DOHH2 (cell line): ENCODE data around the gene IFTAP.

Source experiments
- H3F3A ChIP-seq: fragments of 200-600 bp; sonication (generic), shearing (Covaris generic); 2 replicates; pipeline ENCODE4 v1.6.0; 2016; ENCODE audit warnings: antibody characterized with exemption, mild to moderate bottlenecking; ENCODE audit not compliant: control insufficient read depth, insufficient read depth
- H3K27ac ChIP-seq: fragments of 200-600 bp; sonication (generic); 2 replicates; pipeline ENCODE4 v1.5.1; 2014; ENCODE audit warnings: low read depth, mild to moderate bottlenecking, low read length, moderate library complexity
- H3K27me3 ChIP-seq: fragments of 200-600 bp; sonication (generic); 2 replicates; pipeline ENCODE4 v1.6.1; 2014; ENCODE audit warnings: mild to moderate bottlenecking, low read length, mixed read lengths; ENCODE audit not compliant: control insufficient read depth
- H3K36me3 ChIP-seq: fragments of 200-600 bp; sonication (generic); 2 replicates; pipeline ENCODE4 v1.6.1; 2014; ENCODE audit warnings: mild to moderate bottlenecking, low read length, moderate library complexity, mixed read lengths; ENCODE audit not compliant: control insufficient read depth
- H3K4me1 ChIP-seq: fragments of 200-600 bp; sonication (generic); 2 replicates; pipeline ENCODE4 v1.6.1; 2014; ENCODE audit warnings: mild to moderate bottlenecking, low read length, mixed read lengths; ENCODE audit not compliant: control insufficient read depth
- H3K4me2 ChIP-seq: fragments of 200-600 bp; sonication (generic); 2 replicates; pipeline ENCODE4 v1.6.0; 2014; ENCODE audit warnings: mild to moderate bottlenecking, low read length, moderate library complexity
- H3K4me3 ChIP-seq: fragments of 200-600 bp; sonication (generic); 2 replicates; pipeline ENCODE4 v1.5.1; 2014; ENCODE audit warnings: mild to moderate bottlenecking, low read length, mixed read lengths
- H3K79me2 ChIP-seq: fragments of 200-600 bp; sonication (generic); 2 replicates; pipeline ENCODE4 v1.6.1; 2014; ENCODE audit warnings: mild to moderate bottlenecking, low read length, mixed read lengths; ENCODE audit not compliant: control insufficient read depth
- H3K9me2 ChIP-seq: fragments of 200-600 bp; sonication (generic); replicated peaks from 2 replicates; pipeline ENCODE4 v1.6.1; 2014; ENCODE audit warnings: mild to moderate bottlenecking, low read length, mixed read lengths; ENCODE audit not compliant: control insufficient read depth
- H3K9me3 ChIP-seq: fragments of 200-600 bp; sonication (generic); 2 replicates; pipeline ENCODE4 v1.6.1; 2014; ENCODE audit warnings: antibody characterized with exemption, low read length, mixed read lengths; ENCODE audit not compliant: control insufficient read depth, insufficient read depth
- H4K20me1 ChIP-seq: fragments of 200-600 bp; sonication (generic); 2 replicates; pipeline ENCODE4 v1.6.0; 2014; ENCODE audit warnings: low read depth, mild to moderate bottlenecking, antibody characterized with exemption, low read length, moderate library complexity; ENCODE audit not compliant: control insufficient read depth, insufficient read depth
- EZH2phosphoT487 ChIP-seq: fragments of 200-600 bp; sonication (generic); IDR thresholded peaks from 2 replicates; pipeline ENCODE4 v1.6.1; 2017; ENCODE audit warnings: borderline replicate concordance, mild to moderate bottlenecking, antibody characterized with exemption, low read length, moderate library complexity, mixed read lengths
- TF ChIP-seq, protein P1 (sequence below): fragments of 200-600 bp; sonication (generic); IDR thresholded peaks from one replicate; pipeline ENCODE4 v1.5.1; 2014; ENCODE audit warnings: antibody characterized with exemption, mild to moderate bottlenecking, low read depth, low read length; ENCODE audit not compliant: poor library complexity, severe bottlenecking

Gene IFTAP

GRCh38 chr11:36558571-36559413 lies 35.5 kb upstream of the IFTAP start:
- no peaks in the 10 kb centered on the region for H3K27me3 ChIP-seq
- H4K20me1 ChIP-seq: no peaks in the 10 kb centered on the region
- no peaks in the 10 kb centered on the region for H3F3A ChIP-seq
- no peak overlapping the region for H3K4me3 ChIP-seq
- H3K9me3 ChIP-seq: no peaks in the 10 kb centered on the region
- no peak overlapping the region for H3K27ac ChIP-seq
- H3K4me1 ChIP-seq: no peaks in the 10 kb centered on the region
- TF ChIP-seq, protein P1, sequence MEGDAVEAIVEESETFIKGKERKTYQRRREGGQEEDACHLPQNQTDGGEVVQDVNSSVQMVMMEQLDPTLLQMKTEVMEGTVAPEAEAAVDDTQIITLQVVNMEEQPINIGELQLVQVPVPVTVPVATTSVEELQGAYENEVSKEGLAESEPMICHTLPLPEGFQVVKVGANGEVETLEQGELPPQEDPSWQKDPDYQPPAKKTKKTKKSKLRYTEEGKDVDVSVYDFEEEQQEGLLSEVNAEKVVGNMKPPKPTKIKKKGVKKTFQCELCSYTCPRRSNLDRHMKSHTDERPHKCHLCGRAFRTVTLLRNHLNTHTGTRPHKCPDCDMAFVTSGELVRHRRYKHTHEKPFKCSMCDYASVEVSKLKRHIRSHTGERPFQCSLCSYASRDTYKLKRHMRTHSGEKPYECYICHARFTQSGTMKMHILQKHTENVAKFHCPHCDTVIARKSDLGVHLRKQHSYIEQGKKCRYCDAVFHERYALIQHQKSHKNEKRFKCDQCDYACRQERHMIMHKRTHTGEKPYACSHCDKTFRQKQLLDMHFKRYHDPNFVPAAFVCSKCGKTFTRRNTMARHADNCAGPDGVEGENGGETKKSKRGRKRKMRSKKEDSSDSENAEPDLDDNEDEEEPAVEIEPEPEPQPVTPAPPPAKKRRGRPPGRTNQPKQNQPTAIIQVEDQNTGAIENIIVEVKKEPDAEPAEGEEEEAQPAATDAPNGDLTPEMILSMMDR: no peak
- no peak for TF ChIP-seq EZH2phosphoT487
- H3K9me2 ChIP-seq: no peaks in the 10 kb centered on the region
- no peaks in the 10 kb centered on the region for H3K79me2 ChIP-seq
- no peaks in the 10 kb centered on the region for H3K36me3 ChIP-seq
- no peak overlapping the region for H3K4me2 ChIP-seq

- Histone ChIP-seq H3K9me3 (no peaks in the 10 kb centered on the region), H3K27ac (no peak overlapping the region), H3K27me3 (peaks cover 31% of the 10 kb centered on the region), H3K4me1 (no peaks in the 10 kb centered on the region), H3K79me2 (no peaks in the 10 kb centered on the region), H3K9me2 (no peaks in the 10 kb centered on the region), H4K20me1 (no peaks in the 10 kb centered on the region), H3K4me3 (no peak overlapping the region), H3F3A (no peaks in the 10 kb centered on the region), H3K4me2 (no peak overlapping the region), H3K36me3 (no peaks in the 10 kb centered on the region)
- TF ChIP-seq, protein P1: peak; percentile 67
- no peak for TF ChIP-seq EZH2phosphoT487
These were observed 29.8 kb upstream of the IFTAP start for GRCh38 chr11:36564376-36565030.

DNA sequence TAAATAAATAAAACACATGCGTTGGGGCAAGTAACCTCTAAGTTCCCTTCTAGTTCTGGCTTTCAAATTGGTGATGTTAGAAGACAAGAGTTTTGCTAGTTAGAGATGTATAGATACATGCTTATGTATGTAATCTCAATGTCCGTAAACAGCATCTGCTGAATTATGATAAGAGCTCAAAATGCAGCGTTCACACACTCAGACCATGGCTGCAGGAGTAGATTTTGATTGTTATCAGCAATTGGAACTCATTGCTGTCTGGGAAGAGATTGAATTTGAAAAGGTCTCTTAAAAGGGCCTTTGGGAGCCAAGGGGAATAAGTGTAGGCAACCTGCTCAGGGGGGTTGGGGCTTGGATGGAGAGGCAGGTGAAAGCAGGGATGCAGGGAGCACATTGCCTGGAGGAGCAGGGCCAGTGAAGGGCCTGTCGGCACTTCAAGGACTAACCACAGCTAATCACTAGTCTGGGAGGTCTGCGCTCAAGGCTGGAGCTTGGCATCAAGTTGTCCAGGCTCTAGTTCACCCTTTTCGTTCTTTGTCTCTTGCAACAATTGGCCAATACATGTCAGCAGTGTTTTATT lies 29.2 kb upstream of the IFTAP start:
- no peak overlapping the region for H3K27ac ChIP-seq
- no peaks in the 10 kb centered on the region for H3K9me3 ChIP-seq
- H3K36me3 ChIP-seq: no peaks in the 10 kb centered on the region
- peaks cover 34% of the 10 kb centered on the region for H3K27me3 ChIP-seq
- H3F3A ChIP-seq: no peaks in the 10 kb centered on the region
- H3K9me2 ChIP-seq: no peaks in the 10 kb centered on the region
- H3K4me2 ChIP-seq: no peak overlapping the region
- H3K79me2 ChIP-seq: no peaks in the 10 kb centered on the region
- no peak overlapping the region for H3K4me3 ChIP-seq
- TF ChIP-seq, protein P1: no peak
- TF ChIP-seq EZH2phosphoT487: no peak
- H4K20me1 ChIP-seq: no peaks in the 10 kb centered on the region
- H3K4me1 ChIP-seq: no peaks in the 10 kb centered on the region
